Mesothelial cell of epicardium (in vitro differentiated cells): ENCODE measurements around the gene TRAPPC10. TPM values are rescaled to one million over a fixed set of nuclear protein-coding genes. Genes with fewer than 3 reads are reported as not detected.
A peak's percentile ranks its signal among the peaks of the same experiment; 100 is the strongest.

ENCODE experiments used
- DNase-seq, 2 experiments: peaks; one replicate each; pipeline ENCODE4 v3.0.0; 2021; ENCODE audit warnings: low spot score in 2 of 2; ENCODE audit not compliant: unreplicated experiment in 2 of 2
- H3K27ac Mint-ChIP-seq: 2 replicates; pipeline ENCODE4 v1.8.0; 2021; ENCODE audit warnings: mixed read lengths
- H3K27me3 Mint-ChIP-seq: 2 replicates; pipeline ENCODE4 v1.8.0; 2021; ENCODE audit warnings: low read depth, mixed read lengths
- H3K36me3 Mint-ChIP-seq: 2 replicates; pipeline ENCODE4 v1.8.0; 2021; ENCODE audit warnings: mixed read lengths
- H3K4me1 Mint-ChIP-seq: 2 replicates; pipeline ENCODE4 v1.8.0; 2021; ENCODE audit warnings: mixed read lengths
- H3K4me3 Mint-ChIP-seq: 2 replicates; pipeline ENCODE4 v1.8.0; 2021; ENCODE audit warnings: mild to moderate bottlenecking, moderate library complexity, mixed read lengths
- H3K9me3 Mint-ChIP-seq: 2 replicates; pipeline ENCODE4 v1.8.0; 2021; ENCODE audit warnings: mixed read lengths
- total RNA-seq: library from RNA; stranded (reverse); gene quantifications from 3 replicates; pipeline ENCODE4 v1.2.1, GENCODE V29; 2021
- TF ChIP-seq, protein P1 (sequence below): fragments of 200-600 bp; sonication (generic); IDR thresholded peaks from one replicate; pipeline ENCODE4 v1.5.0; 2021; ENCODE audit warnings: antibody characterized with exemption; ENCODE audit not compliant: unreplicated experiment

TRAPPC10 gene
- total RNA-seq, 1 donor from 2014 or later = 34.5 TPM

DNA sequence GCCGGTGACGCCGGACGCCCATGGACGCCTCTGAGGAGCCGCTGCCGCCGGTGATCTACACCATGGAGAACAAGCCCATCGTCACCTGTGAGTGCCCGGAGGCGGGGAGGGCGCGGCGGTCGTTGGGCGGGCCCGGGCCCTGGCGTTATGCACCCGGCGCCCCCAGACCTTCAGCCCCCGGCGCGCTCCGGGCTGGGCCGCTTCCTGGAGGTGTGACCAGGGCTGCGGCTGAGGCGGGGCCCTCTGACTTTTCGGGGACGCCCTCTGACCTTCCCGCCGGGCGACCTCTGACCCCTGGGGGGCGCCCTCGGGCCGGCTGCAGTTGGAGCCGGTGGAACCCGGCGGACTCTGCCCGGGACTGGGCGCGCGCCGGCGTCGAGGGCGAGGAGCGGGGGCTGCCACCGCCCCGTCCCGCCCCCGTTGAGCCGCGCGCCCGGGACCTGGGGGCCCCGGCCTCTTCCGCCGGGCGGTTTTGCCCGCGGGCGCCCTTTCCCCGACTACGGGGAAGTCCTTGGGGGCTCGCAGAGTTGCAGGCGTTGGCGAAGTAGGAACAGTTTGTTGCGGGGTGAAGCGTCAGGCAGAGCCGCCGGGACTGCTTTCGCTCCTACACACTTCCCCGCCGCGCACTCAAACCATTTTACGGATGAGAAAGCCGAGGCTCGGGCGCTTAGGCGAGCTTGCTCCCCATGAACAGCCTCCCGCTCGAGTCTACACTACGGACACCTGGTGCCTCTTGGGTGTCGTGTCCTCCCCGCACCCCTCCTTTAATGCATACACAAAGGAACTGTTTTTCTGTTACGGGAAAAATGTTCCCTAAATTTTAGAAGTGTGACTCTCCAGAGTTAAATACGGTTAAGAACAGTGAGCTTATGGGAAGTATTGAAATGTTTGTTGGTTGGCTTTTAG, 618 bp downstream of the TRAPPC10 start:
- Mint-ChIP-seq H3K9me3 (no peaks in the 10 kb centered on the region), H3K4me3 (peak overlapping the region; percentile 84), H3K36me3 (no peaks in the 10 kb centered on the region), H3K27ac (peak overlapping the region; percentile 86), H3K4me1 (peaks cover 34% of the 10 kb centered on the region), H3K27me3 (no peaks in the 10 kb centered on the region)
- TF ChIP-seq, protein P1, sequence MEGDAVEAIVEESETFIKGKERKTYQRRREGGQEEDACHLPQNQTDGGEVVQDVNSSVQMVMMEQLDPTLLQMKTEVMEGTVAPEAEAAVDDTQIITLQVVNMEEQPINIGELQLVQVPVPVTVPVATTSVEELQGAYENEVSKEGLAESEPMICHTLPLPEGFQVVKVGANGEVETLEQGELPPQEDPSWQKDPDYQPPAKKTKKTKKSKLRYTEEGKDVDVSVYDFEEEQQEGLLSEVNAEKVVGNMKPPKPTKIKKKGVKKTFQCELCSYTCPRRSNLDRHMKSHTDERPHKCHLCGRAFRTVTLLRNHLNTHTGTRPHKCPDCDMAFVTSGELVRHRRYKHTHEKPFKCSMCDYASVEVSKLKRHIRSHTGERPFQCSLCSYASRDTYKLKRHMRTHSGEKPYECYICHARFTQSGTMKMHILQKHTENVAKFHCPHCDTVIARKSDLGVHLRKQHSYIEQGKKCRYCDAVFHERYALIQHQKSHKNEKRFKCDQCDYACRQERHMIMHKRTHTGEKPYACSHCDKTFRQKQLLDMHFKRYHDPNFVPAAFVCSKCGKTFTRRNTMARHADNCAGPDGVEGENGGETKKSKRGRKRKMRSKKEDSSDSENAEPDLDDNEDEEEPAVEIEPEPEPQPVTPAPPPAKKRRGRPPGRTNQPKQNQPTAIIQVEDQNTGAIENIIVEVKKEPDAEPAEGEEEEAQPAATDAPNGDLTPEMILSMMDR = no peak
- peak in 1 of 2 experiments; percentile 45 for DNase-seq

- Mint-ChIP-seq H3K4me3 (peak overlapping the region; percentile 84), H3K4me1 (peaks cover 34% of the 10 kb centered on the region), H3K9me3 (no peaks in the 10 kb centered on the region), H3K27ac (peak overlapping the region; percentile 86), H3K36me3 (no peaks in the 10 kb centered on the region), H3K27me3 (no peaks in the 10 kb centered on the region)
- TF ChIP-seq, protein P1 = no peak
- DNase-seq = no peak
These were observed 1.4 kb downstream of the TRAPPC10 start for GRCh38 chr21:44013380-44014088.

DNA sequence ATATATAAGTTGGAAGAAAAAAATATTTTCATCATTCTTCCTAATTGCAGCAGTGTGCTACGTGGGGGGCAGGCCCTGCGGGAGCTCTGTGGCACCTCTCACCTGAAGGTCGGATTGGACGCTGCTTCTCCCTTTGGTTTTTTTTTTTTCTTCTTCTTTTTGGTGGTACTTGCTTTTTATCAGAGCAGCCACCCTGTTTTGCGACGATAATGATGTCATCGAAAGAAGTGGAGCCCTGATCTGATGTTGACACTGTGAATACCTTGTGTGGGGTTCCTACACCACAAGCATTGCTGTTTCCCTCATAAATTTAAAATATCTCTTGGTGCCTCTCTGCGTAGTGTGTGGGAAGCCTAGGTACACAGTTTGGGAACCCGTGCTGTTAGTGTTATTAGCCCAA, 5.5 kb downstream of the TRAPPC10 start:
- Mint-ChIP-seq H3K4me1 (peaks cover 24% of the 10 kb centered on the region), H3K9me3 (no peaks in the 10 kb centered on the region), H3K4me3 (no peak overlapping the region), H3K36me3 (no peaks in the 10 kb centered on the region), H3K27me3 (no peaks in the 10 kb centered on the region), H3K27ac (no peak overlapping the region)
- TF ChIP-seq, protein P1 = no peak
- no peak for DNase-seq

GRCh38 chr21:44018127-44018526, 6.0 kb downstream of the TRAPPC10 start:
- Mint-ChIP-seq H3K4me1 (peaks cover 21% of the 10 kb centered on the region), H3K36me3 (no peaks in the 10 kb centered on the region), H3K4me3 (no peak overlapping the region), H3K27ac (no peak overlapping the region), H3K27me3 (no peaks in the 10 kb centered on the region), H3K9me3 (no peaks in the 10 kb centered on the region)
- no peak for DNase-seq
- TF ChIP-seq, protein P1 = no peak

GRCh38 chr21:44018813-44019567, 6.9 kb downstream of the TRAPPC10 start:
- Mint-ChIP-seq H3K27me3 (no peaks in the 10 kb centered on the region), H3K27ac (no peak overlapping the region), H3K4me3 (no peak overlapping the region), H3K4me1 (peaks cover 13% of the 10 kb centered on the region), H3K36me3 (no peaks in the 10 kb centered on the region), H3K9me3 (no peaks in the 10 kb centered on the region)
- TF ChIP-seq, protein P1 = no peak
- no peak for DNase-seq
